ENCODE results near the gene EMID1. TPM values are rescaled to one million over a fixed set of nuclear protein-coding genes. Genes with fewer than 3 reads are reported as not detected.
"Not testable (repeated sequence)": the region's sequence is repeated elsewhere in the genome, so short reads cannot be mapped to it uniquely, and the experiment has no call there.

The EMID1 gene
- total RNA-seq, 1 experiment from 2014 or later: 0.26 TPM

GRCh38 chr22:29225422-29226090, 19.9 kb downstream of the EMID1 start:
- no peak overlapping the region for H2AFZ ChIP-seq (ENCODE audit: low read length)
- no peak for DNase-seq
- H3K79me2 ChIP-seq (ENCODE audit: low read length): no peaks in the 10 kb centered on the region
- H3K9me3 ChIP-seq (ENCODE audit: low read length): no peaks in the 10 kb centered on the region
- no peak overlapping the region for H3K27ac ChIP-seq (ENCODE audit: low read length)
- H3K27me3 ChIP-seq (ENCODE audit: low read length): no peaks in the 10 kb centered on the region
- H3K4me1 ChIP-seq (ENCODE audit: low read length): no peaks in the 10 kb centered on the region
- H3K36me3 ChIP-seq (ENCODE audit: insufficient read depth, low read length): no peaks in the 10 kb centered on the region
- no peaks in the 10 kb centered on the region for H3K9me2 ChIP-seq (replicated peaks; ENCODE audit: insufficient read depth, low read length)
- no peak overlapping the region for H3K4me2 ChIP-seq (ENCODE audit: low read depth, low read length, poor library complexity, severe bottlenecking)
- no peak overlapping the region for H3K4me3 ChIP-seq (ENCODE audit: low read length)
- 0 out of 2 replicates have a peak, but pooled peaks cover 6% of the 10 kb centered on the region for H4K20me1 ChIP-seq (ENCODE audit: insufficient read depth, low read depth, low read length)
- no peak overlapping the region for H3K9ac ChIP-seq (ENCODE audit: low read length)

DNA sequence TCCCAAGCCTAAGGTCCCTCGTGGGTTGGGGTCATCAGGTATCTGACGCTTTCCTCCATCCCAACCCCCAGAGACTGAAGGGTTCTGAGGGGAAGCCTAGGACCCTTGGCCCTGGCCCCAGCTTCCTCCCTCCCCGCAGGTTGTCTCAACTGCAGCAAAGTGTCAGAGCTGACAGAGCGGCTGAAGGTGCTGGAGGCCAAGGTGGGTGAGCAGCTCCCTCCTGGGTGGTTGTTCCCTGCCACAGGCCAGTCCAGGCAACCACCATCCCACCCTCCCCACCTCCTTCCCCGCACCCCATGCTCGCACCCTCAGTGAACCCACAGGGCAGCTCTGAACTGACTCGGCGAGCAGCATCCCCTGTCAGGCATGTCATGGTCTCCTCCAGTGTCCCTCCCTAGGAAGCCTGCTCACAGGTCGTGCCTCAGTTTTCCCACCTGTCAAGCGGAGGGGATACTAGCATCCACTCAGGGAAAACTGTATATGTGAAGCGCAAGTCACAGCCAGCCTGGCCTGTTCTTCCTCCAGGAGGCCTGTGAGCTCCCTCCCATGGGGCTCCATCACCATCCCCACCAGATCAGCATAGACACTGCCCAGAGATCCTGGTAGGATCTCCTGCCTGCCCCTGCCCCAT, 20.8 kb downstream of the EMID1 start:
- Histone ChIP-seq H4K20me1 (ENCODE audit: insufficient read depth, low read depth, low read length) (0 out of 2 replicates have a peak, but pooled peaks cover 6% of the 10 kb centered on the region), H3K4me3 (ENCODE audit: low read length) (no peak overlapping the region), H3K9me2 (replicated peaks; ENCODE audit: insufficient read depth, low read length) (no peaks in the 10 kb centered on the region), H3K4me1 (ENCODE audit: low read length) (no peaks in the 10 kb centered on the region), H3K79me2 (ENCODE audit: low read length) (no peaks in the 10 kb centered on the region), H3K4me2 (ENCODE audit: low read depth, low read length, poor library complexity, severe bottlenecking) (no peak overlapping the region), H3K36me3 (ENCODE audit: insufficient read depth, low read length) (no peaks in the 10 kb centered on the region), H3K9ac (ENCODE audit: low read length) (no peak overlapping the region), H3K9me3 (ENCODE audit: low read length) (no peaks in the 10 kb centered on the region), H3K27ac (ENCODE audit: low read length) (no peak overlapping the region), H3K27me3 (ENCODE audit: low read length) (no peaks in the 10 kb centered on the region), H2AFZ (ENCODE audit: low read length) (no peak overlapping the region)
- DNase-seq: no peak

DNA sequence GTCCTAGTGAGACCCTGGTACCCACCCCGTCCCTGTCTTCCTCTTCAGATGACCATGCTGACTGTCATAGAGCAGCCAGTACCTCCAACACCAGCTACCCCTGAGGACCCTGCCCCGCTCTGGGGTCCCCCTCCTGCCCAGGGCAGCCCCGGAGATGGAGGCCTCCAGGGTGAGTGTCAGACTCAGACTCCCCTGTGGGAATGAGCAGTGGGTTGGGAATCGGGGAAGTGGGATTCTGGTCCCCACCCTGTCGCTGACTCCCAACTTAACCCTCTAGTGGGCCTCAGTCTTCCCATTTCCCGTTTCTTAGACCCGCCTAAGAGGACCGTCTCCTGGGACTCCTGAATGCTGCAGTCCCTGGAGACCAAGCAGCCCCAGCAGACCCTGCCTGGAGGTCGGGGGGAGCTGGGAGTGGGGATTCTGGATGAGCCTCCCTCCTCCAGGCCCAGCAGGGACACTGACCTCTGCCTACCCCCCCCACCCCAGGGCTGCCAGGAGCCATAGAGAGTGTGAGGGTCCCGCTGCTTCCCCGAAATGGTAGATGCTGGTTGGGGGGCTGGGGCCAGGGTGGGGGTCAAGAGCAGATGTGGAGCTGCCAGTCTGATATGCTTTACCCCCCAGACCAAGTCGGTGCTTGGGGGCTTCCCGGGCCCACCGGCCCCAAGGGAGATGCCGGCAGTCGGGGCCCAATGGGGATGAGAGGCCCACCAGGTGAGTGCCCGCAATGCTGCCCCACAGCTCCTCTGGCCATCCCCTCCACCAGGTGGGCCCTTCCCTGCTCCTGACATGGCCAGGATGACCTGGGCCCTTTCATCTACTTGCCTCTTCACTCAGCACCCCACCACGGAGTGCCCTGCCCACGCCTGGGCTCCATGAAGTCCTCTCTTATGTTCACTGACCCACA, 25.5 kb downstream of the EMID1 start:
- no peaks in the 10 kb centered on the region for H3K36me3 ChIP-seq (ENCODE audit: insufficient read depth, low read length)
- H2AFZ ChIP-seq (ENCODE audit: low read length): no peak overlapping the region
- H3K4me2 ChIP-seq (ENCODE audit: low read depth, low read length, poor library complexity, severe bottlenecking): no peak overlapping the region
- no peaks in the 10 kb centered on the region for H4K20me1 ChIP-seq (ENCODE audit: insufficient read depth, low read depth, low read length)
- no peaks in the 10 kb centered on the region for H3K79me2 ChIP-seq (ENCODE audit: low read length)
- H3K27ac ChIP-seq (ENCODE audit: low read length): no peak overlapping the region
- H3K9me2 ChIP-seq (replicated peaks; ENCODE audit: insufficient read depth, low read length): no peaks in the 10 kb centered on the region
- H3K4me1 ChIP-seq (ENCODE audit: low read length): no peaks in the 10 kb centered on the region
- DNase-seq: no peak
- H3K4me3 ChIP-seq (ENCODE audit: low read length): no peak overlapping the region
- H3K9ac ChIP-seq (ENCODE audit: low read length): no peak overlapping the region
- H3K9me3 ChIP-seq (ENCODE audit: low read length): no peaks in the 10 kb centered on the region
- no peaks in the 10 kb centered on the region for H3K27me3 ChIP-seq (ENCODE audit: low read length)

DNA sequence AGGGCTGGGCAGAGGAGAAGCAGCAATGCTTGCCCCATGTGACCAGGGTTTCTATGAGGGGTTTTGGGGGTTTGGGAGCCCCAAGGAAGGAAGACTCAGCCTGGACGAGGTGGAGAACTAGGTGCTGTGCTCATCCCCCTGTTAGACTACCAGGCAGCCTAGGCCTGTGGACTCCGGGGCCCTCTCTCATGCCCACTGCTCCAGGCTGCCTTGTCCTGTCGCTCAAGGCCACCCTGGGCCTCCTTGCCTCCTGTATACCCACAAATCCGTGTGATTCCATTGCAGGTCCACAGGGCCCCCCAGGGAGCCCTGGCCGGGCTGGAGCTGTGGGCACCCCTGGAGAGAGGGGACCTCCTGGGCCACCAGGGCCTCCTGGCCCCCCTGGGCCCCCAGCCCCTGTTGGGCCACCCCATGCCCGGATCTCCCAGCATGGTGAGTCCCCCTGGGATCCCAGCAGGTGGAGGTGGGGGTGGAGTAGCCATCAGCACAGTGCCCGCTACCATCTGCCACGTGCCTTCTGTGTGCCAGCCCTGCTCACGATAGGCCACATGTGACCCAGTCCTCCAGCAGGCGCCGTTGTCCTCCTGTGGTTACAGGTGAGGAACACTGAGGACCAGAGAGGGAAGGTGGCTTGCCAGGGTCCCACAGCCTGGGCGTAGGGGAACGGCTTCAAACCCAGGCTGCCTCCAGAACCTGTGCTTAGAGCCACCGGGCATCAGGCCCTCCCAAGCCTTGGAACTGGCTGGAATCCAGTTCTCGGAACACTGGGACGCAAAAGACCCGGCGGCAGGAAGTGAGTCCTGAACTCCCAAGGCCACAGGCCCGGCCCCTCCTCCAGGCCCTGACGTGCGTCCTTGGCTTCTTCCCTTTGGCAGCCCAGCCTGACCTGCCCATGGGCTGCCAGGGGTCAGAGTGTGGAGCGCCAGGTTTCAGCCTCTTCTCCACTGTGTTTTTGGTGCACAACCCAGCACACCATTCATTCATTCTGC, 26.6 kb downstream of the EMID1 start:
- no peaks in the 10 kb centered on the region for H3K9me2 ChIP-seq (replicated peaks; ENCODE audit: insufficient read depth, low read length)
- no peaks in the 10 kb centered on the region for H3K27me3 ChIP-seq (ENCODE audit: low read length)
- H3K36me3 ChIP-seq (ENCODE audit: insufficient read depth, low read length): no peaks in the 10 kb centered on the region
- H3K9me3 ChIP-seq (ENCODE audit: low read length): no peaks in the 10 kb centered on the region
- no peak overlapping the region for H3K4me3 ChIP-seq (ENCODE audit: low read length)
- H3K9ac ChIP-seq (ENCODE audit: low read length): no peak overlapping the region
- H3K4me2 ChIP-seq (ENCODE audit: low read depth, low read length, poor library complexity, severe bottlenecking): no peak overlapping the region
- no peak for DNase-seq
- no peaks in the 10 kb centered on the region for H3K4me1 ChIP-seq (ENCODE audit: low read length)
- H4K20me1 ChIP-seq (ENCODE audit: insufficient read depth, low read depth, low read length): no peaks in the 10 kb centered on the region
- no peak overlapping the region for H3K27ac ChIP-seq (ENCODE audit: low read length)
- no peak overlapping the region for H2AFZ ChIP-seq (ENCODE audit: low read length)
- H3K79me2 ChIP-seq (ENCODE audit: low read length): no peaks in the 10 kb centered on the region

DNA sequence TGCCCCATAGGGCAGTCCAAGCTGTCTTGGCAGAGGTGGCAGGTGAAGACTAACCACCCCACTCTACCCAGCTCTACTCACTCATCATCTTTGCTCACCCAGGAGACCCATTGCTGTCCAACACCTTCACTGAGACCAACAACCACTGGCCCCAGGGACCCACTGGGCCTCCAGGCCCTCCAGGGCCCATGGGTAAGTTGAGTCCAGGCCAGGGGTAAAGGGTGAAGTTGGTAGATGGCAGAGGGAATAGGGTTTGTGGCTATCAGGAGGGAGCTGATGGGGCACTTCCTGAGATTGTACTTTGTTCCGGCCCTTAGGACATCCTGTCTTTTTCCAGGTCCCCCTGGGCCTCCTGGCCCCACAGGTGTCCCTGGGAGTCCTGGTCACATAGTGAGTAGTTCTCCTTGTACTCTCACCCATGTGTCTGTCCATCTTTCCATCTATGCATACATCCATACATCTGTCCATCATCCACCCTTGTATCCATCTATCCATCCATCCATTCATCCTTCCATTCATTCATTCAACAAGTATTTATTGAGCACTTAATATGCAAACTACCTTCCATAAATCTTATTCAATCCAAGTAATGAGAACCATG, 27.7 kb downstream of the EMID1 start:
- no peaks in the 10 kb centered on the region for H3K4me1 ChIP-seq (ENCODE audit: low read length)
- H3K36me3 ChIP-seq (ENCODE audit: insufficient read depth, low read length): no peaks in the 10 kb centered on the region
- DNase-seq: no peak
- H3K4me2 ChIP-seq (ENCODE audit: low read depth, low read length, poor library complexity, severe bottlenecking): no peak overlapping the region
- H3K9me2 ChIP-seq (replicated peaks; ENCODE audit: insufficient read depth, low read length): no peaks in the 10 kb centered on the region
- H3K9me3 ChIP-seq (ENCODE audit: low read length): no peaks in the 10 kb centered on the region
- H4K20me1 ChIP-seq (ENCODE audit: insufficient read depth, low read depth, low read length): no peaks in the 10 kb centered on the region
- H3K27ac ChIP-seq (ENCODE audit: low read length): no peak overlapping the region
- H3K4me3 ChIP-seq (ENCODE audit: low read length): no peak overlapping the region
- H3K79me2 ChIP-seq (ENCODE audit: low read length): no peaks in the 10 kb centered on the region
- no peak overlapping the region for H2AFZ ChIP-seq (ENCODE audit: low read length)
- no peaks in the 10 kb centered on the region for H3K27me3 ChIP-seq (ENCODE audit: low read length)
- H3K9ac ChIP-seq (ENCODE audit: low read length): no peak overlapping the region

- not testable (repeated sequence) for H3K79me2 ChIP-seq (ENCODE audit: low read length); H3K9ac ChIP-seq (ENCODE audit: low read length); H3K4me3 ChIP-seq (ENCODE audit: low read length); H4K20me1 ChIP-seq (ENCODE audit: insufficient read depth, low read depth, low read length); H3K9me2 ChIP-seq (replicated peaks; ENCODE audit: insufficient read depth, low read length); H3K4me2 ChIP-seq (ENCODE audit: low read depth, low read length, poor library complexity, severe bottlenecking); H3K9me3 ChIP-seq (ENCODE audit: low read length); H3K36me3 ChIP-seq (ENCODE audit: insufficient read depth, low read length); H3K27ac ChIP-seq (ENCODE audit: low read length); DNase-seq; H2AFZ ChIP-seq (ENCODE audit: low read length); H3K27me3 ChIP-seq (ENCODE audit: low read length); H3K4me1 ChIP-seq (ENCODE audit: low read length)
These were observed 34.8 kb downstream of the EMID1 start for GRCh38 chr22:29240481-29240880.

DNA sequence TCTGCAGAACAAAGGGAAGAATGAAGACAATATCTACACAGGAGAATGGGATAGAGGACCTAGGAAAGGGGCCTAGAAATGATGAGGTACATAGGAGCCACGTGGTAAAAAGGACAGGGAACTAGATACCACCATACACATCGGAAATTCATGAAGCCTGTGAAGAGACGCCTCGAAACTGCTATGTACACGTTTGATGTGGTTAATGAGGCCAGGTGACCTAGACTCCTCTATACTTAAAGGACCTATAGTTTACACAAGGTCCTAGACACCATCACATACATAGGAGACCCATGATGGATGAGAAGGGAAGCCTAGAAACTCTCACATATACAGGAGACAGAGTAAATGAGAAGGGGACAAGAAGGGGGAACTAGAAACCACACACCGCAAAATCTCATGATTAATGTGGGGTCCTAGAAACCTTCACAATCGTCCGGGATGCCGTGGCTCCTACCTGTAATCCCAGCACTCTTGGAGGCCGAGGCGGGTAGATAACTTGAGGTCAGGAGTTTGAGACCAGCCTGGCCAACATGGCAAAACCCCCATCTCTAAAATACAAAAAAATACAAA, 38.3 kb downstream of the EMID1 start:
- H3K4me3 ChIP-seq (ENCODE audit: low read length): no peak overlapping the region
- no peaks in the 10 kb centered on the region for H3K9me3 ChIP-seq (ENCODE audit: low read length)
- H3K9ac ChIP-seq (ENCODE audit: low read length): no peak overlapping the region
- H3K4me1 ChIP-seq (ENCODE audit: low read length): no peaks in the 10 kb centered on the region
- 0 out of 2 replicates have a peak, but pooled peaks cover 9% of the 10 kb centered on the region for H4K20me1 ChIP-seq (ENCODE audit: insufficient read depth, low read depth, low read length)
- H3K79me2 ChIP-seq (ENCODE audit: low read length): no peaks in the 10 kb centered on the region
- H3K4me2 ChIP-seq (ENCODE audit: low read depth, low read length, poor library complexity, severe bottlenecking): no peak overlapping the region
- H2AFZ ChIP-seq (ENCODE audit: low read length): no peak overlapping the region
- no peaks in the 10 kb centered on the region for H3K36me3 ChIP-seq (ENCODE audit: insufficient read depth, low read length)
- DNase-seq: no peak
- no peaks in the 10 kb centered on the region for H3K9me2 ChIP-seq (replicated peaks; ENCODE audit: insufficient read depth, low read length)
- no peak overlapping the region for H3K27ac ChIP-seq (ENCODE audit: low read length)
- no peaks in the 10 kb centered on the region for H3K27me3 ChIP-seq (ENCODE audit: low read length)
